Natural killer cell (primary cell): ENCODE data around the gene IL27RA. TPM values are rescaled to one million over a fixed set of nuclear protein-coding genes. Genes with fewer than 3 reads are reported as not detected.

Experiments
- ATAC-seq, 3 donors: fragments of 150-1000 bp in 2 of 3; fragments of 200-7000 bp in 1 of 3; cut with Tn5 transposase; 1 replicate in 1 of 3; 2 replicates in 2 of 3; pipeline ENCODE4 v1.10.0; 2021; ENCODE audit warnings: mild to moderate bottlenecking in 2 of 3, moderate library complexity in 2 of 3
- DNase-seq, 2 donors: peaks; one replicate each; pipeline versions ENCODE4 v3.0.0 to v3.0.0-alpha.2; 2013 to 2021; ENCODE audit warnings: mixed read lengths in 1 of 2
- H3K27ac ChIP-seq: one replicate; pipeline ENCODE4 v1.5.1; 2013; ENCODE audit warnings: mild to moderate bottlenecking, low read length
- H3K27me3 ChIP-seq: one replicate; pipeline ENCODE4 v1.6.1; 2013; ENCODE audit warnings: low read length; ENCODE audit not compliant: control insufficient read depth, insufficient read depth
- H3K36me3 ChIP-seq: one replicate; pipeline ENCODE4 v1.6.1; 2013; ENCODE audit warnings: low read length; ENCODE audit not compliant: control insufficient read depth, insufficient read depth
- H3K4me1 ChIP-seq: one replicate; pipeline ENCODE4 v1.6.1; 2013; ENCODE audit warnings: low read length; ENCODE audit not compliant: control insufficient read depth, insufficient read depth
- H3K4me3 ChIP-seq: one replicate; pipeline ENCODE4 v1.5.1; 2013; ENCODE audit warnings: low read length
- H3K9me3 ChIP-seq: one replicate; pipeline ENCODE4 v1.6.1; 2013; ENCODE audit warnings: low read length; ENCODE audit not compliant: control insufficient read depth, insufficient read depth
- H3K27ac Mint-ChIP-seq, 2 donors: one replicate each; pipeline ENCODE4 v1.8.0; 2022; ENCODE audit warnings: mild to moderate bottlenecking in 2 of 2, mixed read lengths in 2 of 2, moderate library complexity in 1 of 2
- H3K27me3 Mint-ChIP-seq, 2 donors: one replicate each; pipeline ENCODE4 v1.8.0; 2022; ENCODE audit warnings: low read depth in 2 of 2, mixed read lengths in 2 of 2
- H3K36me3 Mint-ChIP-seq: one replicate; pipeline ENCODE4 v1.8.0; 2022; ENCODE audit warnings: mixed read lengths
- H3K4me1 Mint-ChIP-seq, 2 donors: one replicate each; pipeline ENCODE4 v1.8.0; 2022; ENCODE audit warnings: mixed read lengths in 2 of 2
- H3K4me3 Mint-ChIP-seq: one replicate; pipeline ENCODE4 v1.8.0; 2022; ENCODE audit warnings: mild to moderate bottlenecking, moderate library complexity, mixed read lengths
- H3K9me3 Mint-ChIP-seq, 2 donors: one replicate each; pipeline ENCODE4 v1.8.0; 2022; ENCODE audit warnings: mixed read lengths in 2 of 2
- WGBS: methylation state at CpG from one replicate; pipeline ENCODE4 v1.1.7; 2013; ENCODE audit warnings: missing lambda C conversion rate; ENCODE audit not compliant: insufficient coverage; 5-methylcytosine and 5-hydroxymethylcytosine counted together
- intact Hi-C: fragments of 100-400 bp; cut with micrococcal nuclease; formaldehyde crosslinking; loops from one replicate; pipeline ENCODE4 v1.14.2; 2022
- total RNA-seq, 4 donors: library from RNA; stranded (reverse); fragments of 120-200 nt in 1 of 4; gene quantifications; one replicate each; pipeline versions ENCODE4 v1.2.3 to v1.2.4, GENCODE V29; 2013 to 2022
- TF ChIP-seq, protein P1 (sequence below): fragments of 200-600 bp; IDR thresholded peaks from one replicate; pipeline ENCODE4 v1.8.0; 2022; ENCODE audit warnings: antibody characterized with exemption

Gene IL27RA
- total RNA-seq, 3 donors from 2014 or later (not counting 1 experiment from before 2014, with no cell fraction given), result 38.4 to 61.1 (median 58.0) TPM

DNA sequence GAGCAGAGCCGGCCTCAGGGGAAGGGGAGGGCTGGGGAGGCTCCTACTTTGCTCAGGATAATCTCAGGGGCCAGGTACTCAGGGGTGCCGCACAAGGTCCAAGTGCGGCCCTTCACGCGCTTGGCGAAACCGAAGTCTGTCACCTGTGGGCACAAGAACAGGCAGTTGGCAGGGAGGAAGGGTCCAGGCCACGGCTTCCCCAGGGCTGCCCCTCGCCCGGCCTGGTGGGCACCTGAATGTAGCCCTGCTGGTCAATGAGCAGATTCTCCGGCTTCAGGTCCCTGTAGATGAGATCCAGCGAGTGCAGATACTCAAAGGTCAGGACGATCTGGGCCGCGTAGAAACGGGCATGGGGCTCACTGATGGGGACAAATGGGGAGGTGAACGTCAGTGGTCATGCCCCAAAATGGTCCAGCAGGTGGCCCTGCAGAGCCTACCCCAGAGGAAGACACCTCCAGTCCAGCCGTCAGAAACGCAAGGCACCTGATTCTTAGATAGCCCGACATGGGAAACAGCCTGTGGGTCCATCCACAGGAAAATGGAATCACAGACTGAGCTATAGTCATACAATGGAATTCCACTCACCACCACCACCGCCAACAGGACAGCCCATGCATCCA is 66.1 kb downstream of the IL27RA start:
- Mint-ChIP-seq H3K4me1 (no peaks in the 10 kb centered on the region), H3K27ac (no peak overlapping the region), H3K36me3 (no peaks in the 10 kb centered on the region), H3K27me3 (no peaks in the 10 kb centered on the region), H3K9me3 (no peaks in the 10 kb centered on the region), H3K4me3 (no peak overlapping the region)
- Histone ChIP-seq H3K36me3 (peaks cover 23% of the 10 kb centered on the region), H3K9me3 (peaks cover 7% of the 10 kb centered on the region), H3K27ac (no peak overlapping the region), H3K4me1 (no peaks in the 10 kb centered on the region), H3K4me3 (no peak overlapping the region), H3K27me3 (no peaks in the 10 kb centered on the region)
- WGBS, result 96% methylated on average over 21 of the region's 21 CpGs
- no peak for DNase-seq
- ATAC-seq, result no peak
- TF ChIP-seq, protein P1, sequence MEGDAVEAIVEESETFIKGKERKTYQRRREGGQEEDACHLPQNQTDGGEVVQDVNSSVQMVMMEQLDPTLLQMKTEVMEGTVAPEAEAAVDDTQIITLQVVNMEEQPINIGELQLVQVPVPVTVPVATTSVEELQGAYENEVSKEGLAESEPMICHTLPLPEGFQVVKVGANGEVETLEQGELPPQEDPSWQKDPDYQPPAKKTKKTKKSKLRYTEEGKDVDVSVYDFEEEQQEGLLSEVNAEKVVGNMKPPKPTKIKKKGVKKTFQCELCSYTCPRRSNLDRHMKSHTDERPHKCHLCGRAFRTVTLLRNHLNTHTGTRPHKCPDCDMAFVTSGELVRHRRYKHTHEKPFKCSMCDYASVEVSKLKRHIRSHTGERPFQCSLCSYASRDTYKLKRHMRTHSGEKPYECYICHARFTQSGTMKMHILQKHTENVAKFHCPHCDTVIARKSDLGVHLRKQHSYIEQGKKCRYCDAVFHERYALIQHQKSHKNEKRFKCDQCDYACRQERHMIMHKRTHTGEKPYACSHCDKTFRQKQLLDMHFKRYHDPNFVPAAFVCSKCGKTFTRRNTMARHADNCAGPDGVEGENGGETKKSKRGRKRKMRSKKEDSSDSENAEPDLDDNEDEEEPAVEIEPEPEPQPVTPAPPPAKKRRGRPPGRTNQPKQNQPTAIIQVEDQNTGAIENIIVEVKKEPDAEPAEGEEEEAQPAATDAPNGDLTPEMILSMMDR, result no peak
- intact Hi-C loops, result no loop called here

DNA sequence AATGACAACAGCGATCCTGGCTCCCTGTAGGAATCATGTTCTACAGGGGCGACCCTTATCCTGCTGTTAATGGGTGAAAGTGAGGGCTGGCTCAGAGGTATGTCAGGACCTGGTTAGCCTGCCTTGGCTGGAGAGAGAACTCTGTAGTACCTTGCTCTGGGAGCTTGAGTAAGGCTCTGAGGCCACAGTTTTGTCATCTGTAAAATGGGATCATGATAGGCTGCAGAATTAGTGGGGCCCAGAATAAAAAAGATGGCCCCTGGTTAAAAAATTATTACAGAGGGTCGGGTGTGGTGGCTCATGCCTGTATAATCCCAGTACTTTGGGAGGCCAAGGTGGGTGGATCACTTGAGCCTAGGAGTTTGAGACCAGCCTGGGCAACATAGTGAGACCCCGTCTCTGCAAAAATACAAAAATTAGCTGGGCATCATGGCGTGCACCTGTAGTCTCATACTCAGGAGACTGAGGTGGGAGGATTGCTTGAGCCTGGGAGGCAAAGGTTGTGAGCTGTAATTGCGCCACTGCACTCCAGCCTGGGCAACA is 69.5 kb downstream of the IL27RA start:
- no peak overlapping the region for H3K4me3 ChIP-seq
- H3K9me3 ChIP-seq, result no peaks in the 10 kb centered on the region
- TF ChIP-seq, protein P1, result no peak
- no peaks in the 10 kb centered on the region for H3K27me3 ChIP-seq
- no peaks in the 10 kb centered on the region for H3K36me3 Mint-ChIP-seq
- no peaks in the 10 kb centered on the region for H3K9me3 Mint-ChIP-seq
- no peak overlapping the region for H3K4me3 Mint-ChIP-seq
- no peak overlapping the region for H3K27ac Mint-ChIP-seq
- 97% methylated on average over 6 of the region's 6 CpGs for WGBS
- peaks cover 36% of the 10 kb centered on the region for H3K36me3 ChIP-seq
- intact Hi-C loops, result no loop called here
- DNase-seq (no peak), ATAC-seq (no peak)
- H3K27ac ChIP-seq, result no peak overlapping the region
- no peaks in the 10 kb centered on the region for H3K4me1 ChIP-seq
- no peaks in the 10 kb centered on the region for H3K4me1 Mint-ChIP-seq
- H3K27me3 Mint-ChIP-seq, result no peaks in the 10 kb centered on the region

DNA sequence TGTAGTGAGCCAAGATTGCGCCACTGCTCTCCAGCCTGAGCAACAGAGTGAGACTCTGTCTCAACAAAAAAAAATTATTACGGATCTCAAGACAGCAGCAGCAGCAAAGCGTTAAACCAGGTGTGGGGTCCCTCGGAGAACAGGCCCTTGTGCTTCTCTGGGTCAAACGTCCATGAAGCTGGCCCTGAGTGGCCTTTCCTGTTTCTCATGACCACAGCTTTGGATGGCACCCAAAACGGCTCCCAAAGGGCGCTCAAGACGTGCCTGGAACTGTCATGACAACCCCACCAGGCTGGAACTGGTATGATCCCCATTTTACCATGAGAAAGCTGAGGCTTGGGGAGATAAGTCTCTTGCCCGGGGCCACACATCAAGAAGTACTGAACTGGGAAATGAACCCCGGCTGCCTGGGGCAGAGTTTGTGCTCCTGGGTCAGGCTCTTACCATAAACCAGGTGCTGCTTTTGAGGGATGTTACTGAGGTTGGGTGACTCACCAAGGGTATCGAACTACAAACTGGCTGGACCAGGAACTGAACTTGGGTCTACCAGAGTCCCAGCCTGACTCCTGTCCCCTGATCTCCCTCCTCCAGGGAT is 70.6 kb downstream of the IL27RA start:
- TF ChIP-seq, protein P1, result no peak
- Histone ChIP-seq H3K27me3 (no peaks in the 10 kb centered on the region), H3K36me3 (peaks cover 32% of the 10 kb centered on the region), H3K4me3 (no peak overlapping the region), H3K27ac (no peak overlapping the region), H3K4me1 (no peaks in the 10 kb centered on the region), H3K9me3 (no peaks in the 10 kb centered on the region)
- H3K27me3 Mint-ChIP-seq, result no peaks in the 10 kb centered on the region
- 92% methylated on average over 11 of the region's 11 CpGs for WGBS
- ATAC-seq, result no peak
- H3K4me1 Mint-ChIP-seq, result no peaks in the 10 kb centered on the region
- DNase-seq, result no peak
- H3K27ac Mint-ChIP-seq, result no peak overlapping the region
- H3K36me3 Mint-ChIP-seq, result no peaks in the 10 kb centered on the region
- intact Hi-C loops, result no loop called here
- H3K4me3 Mint-ChIP-seq, result no peak overlapping the region
- H3K9me3 Mint-ChIP-seq, result no peaks in the 10 kb centered on the region
